H1 (cell line): ENCODE measurements around the gene PIK3R6. TPM values are rescaled to one million over a fixed set of nuclear protein-coding genes. Genes with fewer than 3 reads are reported as not detected.

Source experiments
- CTCF ChIA-PET: fragments of 300-600 bp; sonication (Branson Sonifier 250); formaldehyde crosslinking; loops from one replicate; lab custom pipeline; 2021; ENCODE audit not compliant: partially characterized antibody; lab: Charles Lee
- POLR2A ChIA-PET: fragments of 300-600 bp; sonication (Branson Sonifier 250); formaldehyde crosslinking; loops from one replicate; lab custom pipeline; 2021; ENCODE audit warnings: inconsistent platforms; ENCODE audit not compliant: partially characterized antibody; lab: Charles Lee
- DNase-seq, 2 experiments: peaks; one replicate each; pipeline versions ENCODE4 v3.0.0 to v3.0.0-alpha.2; 2010 to 2022; ENCODE audit warnings: low spot score in 2 of 2, low read depth in 1 of 2, mixed read lengths in 1 of 2
- FAIRE-seq: peaks from 2 replicates; lab custom pipeline; 2011; peaks lifted over from hg19 to GRCh38; lab: Jason Lieb, UNC
- H2AFZ ChIP-seq: 2 replicates; pipeline ENCODE4 v1.8.1; 2012; ENCODE audit warnings: low read length, inconsistent platforms
- H2AK5ac ChIP-seq: 2 replicates; pipeline ENCODE4 v1.6.1; 2013; ENCODE audit warnings: low read depth, low read length
- H2BK120ac ChIP-seq: replicated peaks from 2 replicates; pipeline ENCODE3; 2013; ENCODE audit warnings: low read depth, low read length, inconsistent platforms
- H2BK12ac ChIP-seq: 2 replicates; pipeline ENCODE4 v1.6.1; 2013; ENCODE audit warnings: low read depth, low read length
- H2BK15ac ChIP-seq: 2 replicates; pipeline ENCODE4 v1.6.1; 2013; ENCODE audit warnings: low read length
- H2BK20ac ChIP-seq: 2 replicates; pipeline ENCODE4 v1.6.1; 2013; ENCODE audit warnings: low read length
- H2BK5ac ChIP-seq: 2 replicates; pipeline ENCODE4 v1.6.1; 2013; ENCODE audit warnings: low read depth, low read length
- H3K14ac ChIP-seq: 2 replicates; pipeline ENCODE4 v1.6.1; 2013; ENCODE audit warnings: inconsistent platforms; ENCODE audit not compliant: insufficient read length
- H3K18ac ChIP-seq: 2 replicates; pipeline ENCODE4 v1.6.1; 2013; ENCODE audit warnings: low read length; ENCODE audit errors: extremely low read depth
- H3K23ac ChIP-seq: 2 replicates; pipeline ENCODE4 v1.6.1; 2013; ENCODE audit warnings: inconsistent platforms; ENCODE audit not compliant: insufficient read length
- H3K23me2 ChIP-seq: 2 replicates; pipeline ENCODE4 v1.6.1; 2013; ENCODE audit warnings: low read depth, low read length
- H3K27ac ChIP-seq: 2 replicates; pipeline ENCODE4 v1.6.1; 2011; ENCODE audit warnings: low read depth, low read length, inconsistent platforms
- H3K27me3 ChIP-seq, 4 experiments: replicated peaks in 1 of 4; 1 replicate in 1 of 4; 2 replicates in 3 of 4; pipeline versions ENCODE4 v1.6.1 to v1.8.1; 2011 to 2013; ENCODE audit warnings: low read length in 3 of 4, mild to moderate bottlenecking in 3 of 4, inconsistent platforms in 2 of 4, mixed read lengths in 2 of 4, moderate library complexity in 1 of 4; ENCODE audit not compliant: control insufficient read depth in 3 of 4, insufficient read depth in 3 of 4; ENCODE audit errors: extremely low read depth in 1 of 4
- H3K36me3 ChIP-seq, 4 experiments: 2 replicates each; pipeline versions ENCODE4 v1.6.1 to v1.8.1; 2011 to 2013; ENCODE audit warnings: mild to moderate bottlenecking in 4 of 4, low read length in 3 of 4, moderate library complexity in 2 of 4, control low read depth in 1 of 4, inconsistent platforms in 1 of 4; ENCODE audit not compliant: insufficient read depth in 4 of 4, control insufficient read depth in 2 of 4
- H3K4ac ChIP-seq: replicated peaks from 2 replicates; pipeline ENCODE3; 2013; ENCODE audit warnings: low read length, low read depth, mixed read lengths, inconsistent platforms; ENCODE audit not compliant: insufficient read length
- H3K4me1 ChIP-seq, 4 experiments: replicated peaks in 1 of 4; 1 replicate in 1 of 4; 2 replicates in 3 of 4; pipeline versions ENCODE4 v1.6.1 to v1.8.1; 2011 to 2013; ENCODE audit warnings: low read length in 3 of 4, inconsistent platforms in 2 of 4, mixed read lengths in 1 of 4; ENCODE audit not compliant: insufficient read depth in 4 of 4, control insufficient read depth in 3 of 4
- H3K4me2 ChIP-seq, 2 experiments: 2 replicates each; pipeline versions ENCODE4 v1.6.1 to v1.8.1; 2011 to 2013; ENCODE audit warnings: low read depth in 2 of 2, low read length in 2 of 2, control low read depth in 1 of 2, inconsistent platforms in 1 of 2, mild to moderate bottlenecking in 1 of 2; ENCODE audit not compliant: insufficient read depth in 1 of 2
- H3K4me3 ChIP-seq, 4 experiments: fragments of 200-600, 300-600 bp in 1 of 4; sonication (generic), shearing (Covaris generic), sonication (Bioruptor Twin) in 1 of 4; 2 replicates each; pipeline versions ENCODE4 v1.5.1 to v1.8.1; 2011 to 2016; ENCODE audit warnings: low read length in 4 of 4, low read depth in 3 of 4, control low read depth in 2 of 4, inconsistent platforms in 2 of 4, mild to moderate bottlenecking in 2 of 4, mixed read lengths in 1 of 4, moderate library complexity in 1 of 4; ENCODE audit not compliant: insufficient read depth in 2 of 4; ENCODE audit errors: extremely low read depth in 1 of 4
- H3K56ac ChIP-seq: replicated peaks from 2 replicates; pipeline ENCODE3; 2013; ENCODE audit warnings: low read depth, mild to moderate bottlenecking, mixed read lengths, low read length, inconsistent platforms; ENCODE audit not compliant: insufficient read length
- H3K79me1 ChIP-seq: 2 replicates; pipeline ENCODE4 v1.6.1; 2013; ENCODE audit warnings: low read depth, low read length, control low read depth
- H3K79me2 ChIP-seq, 2 experiments: 2 replicates each; pipeline versions ENCODE4 v1.6.1 to v1.8.1; 2012 to 2013; ENCODE audit warnings: low read length in 2 of 2, mild to moderate bottlenecking in 2 of 2, inconsistent platforms in 1 of 2; ENCODE audit not compliant: insufficient read depth in 2 of 2, control insufficient read depth in 1 of 2
- H3K9ac ChIP-seq, 4 experiments: replicated peaks in 1 of 4; 1 replicate in 1 of 4; 2 replicates in 3 of 4; pipeline versions ENCODE4 v1.6.1 to v1.8.1; 2011 to 2013; ENCODE audit warnings: low read depth in 3 of 4, low read length in 3 of 4, control low read depth in 2 of 4, mild to moderate bottlenecking in 2 of 4, moderate library complexity in 2 of 4, inconsistent platforms in 1 of 4; ENCODE audit errors: extremely low read depth in 1 of 4
- H3K9me3 ChIP-seq, 2 experiments: 2 replicates each; pipeline versions ENCODE4 v1.6.1 to v1.8.1; 2012 to 2013; ENCODE audit warnings: mild to moderate bottlenecking in 2 of 2, moderate library complexity in 2 of 2, control low read depth in 1 of 2, inconsistent platforms in 1 of 2, low read depth in 1 of 2, low read length in 1 of 2, mixed read lengths in 1 of 2; ENCODE audit not compliant: insufficient read depth in 2 of 2
- H4K20me1 ChIP-seq, 2 experiments: replicated peaks in 1 of 2; 2 replicates each; pipeline versions ENCODE3 to v1.8.1; 2011 to 2013; ENCODE audit warnings: inconsistent platforms in 2 of 2, low read length in 2 of 2, mild to moderate bottlenecking in 1 of 2; ENCODE audit not compliant: insufficient read depth in 2 of 2, control insufficient read depth in 1 of 2
- H4K5ac ChIP-seq: 2 replicates; pipeline ENCODE4 v1.6.1; 2013; ENCODE audit warnings: low read length, low read depth, mixed read lengths, inconsistent platforms; ENCODE audit not compliant: insufficient read length
- H4K8ac ChIP-seq: 2 replicates; pipeline ENCODE4 v1.8.0; 2013; ENCODE audit warnings: mild to moderate bottlenecking, moderate library complexity, low read length, inconsistent platforms; ENCODE audit not compliant: insufficient read depth; ENCODE audit errors: extremely low read depth
- H4K91ac ChIP-seq: replicated peaks from 2 replicates; pipeline ENCODE3; 2013; ENCODE audit warnings: low read length, mixed read lengths, inconsistent platforms; ENCODE audit not compliant: insufficient read length
- HDAC6 ChIP-seq: IDR thresholded peaks from one replicate; pipeline ENCODE4 v1.7.1; 2012; ENCODE audit warnings: low read depth, mild to moderate bottlenecking, inconsistent platforms, low read length, moderate library complexity
- JUN ChIP-seq: IDR thresholded peaks from 2 replicates; pipeline ENCODE4 v1.6.1; 2011; ENCODE audit warnings: low read depth, mild to moderate bottlenecking, improper control_type of control experiment, low read length
- POU5F1 ChIP-seq: IDR thresholded peaks from 2 replicates; pipeline ENCODE4 v1.6.1; 2011; ENCODE audit warnings: low read depth, mild to moderate bottlenecking, low read length, moderate library complexity
- SIN3A ChIP-seq, 2 experiments: IDR thresholded peaks in 1 of 2; conservative IDR thresholded peaks in 1 of 2; 2 replicates each; pipeline ENCODE4 v1.6.1; 2011 to 2012; ENCODE audit warnings: low read length in 2 of 2, improper control_type of control experiment in 1 of 2, low read depth in 1 of 2, mild to moderate bottlenecking in 1 of 2
- SP2 ChIP-seq: IDR thresholded peaks from 2 replicates; pipeline ENCODE4 v1.6.1; 2012; ENCODE audit warnings: mild to moderate bottlenecking, low read length, inconsistent platforms
- TEAD4 ChIP-seq: IDR thresholded peaks from 2 replicates; pipeline ENCODE4 v1.6.1; 2012; ENCODE audit warnings: low read depth, low read length, inconsistent platforms, mixed read lengths
- WGBS, 2 experiments: shearing (Covaris generic) in 1 of 2; methylation state at CpG; one replicate each; pipeline versions ENCODE4 v1.1.6 to v1.1.7; 2013 to 2015; ENCODE audit warnings: low lambda C conversion rate in 2 of 2, mixed read lengths in 2 of 2, inconsistent platforms in 1 of 2, low coverage in 1 of 2, missing lambda C conversion rate in 1 of 2; ENCODE audit not compliant: insufficient replicate concordance in 2 of 2, insufficient coverage in 1 of 2, insufficient read length in 1 of 2; ENCODE audit errors: extremely low coverage in 1 of 2, missing lambda C conversion rate in 1 of 2; 5-methylcytosine and 5-hydroxymethylcytosine counted together
- polyA plus RNA-seq, 7 experiments: library from polyadenylated mRNA; depleted of rRNA in 3 of 7; stranded (reverse) in 5 of 7; unstranded in 2 of 7; fragments of >200 nt in 5 of 7; fragments of 200-250 nt in 2 of 7; gene quantifications; 1 replicate in 5 of 7; 2 replicates in 1 of 7; 4 replicates in 1 of 7; pipeline versions ENCODE4 v1.2.1 to v1.2.3, GENCODE V29; 2011 to 2013; ENCODE audit warnings: missing spikeins in 2 of 7, mixed read lengths in 2 of 7
- total RNA-seq: library from RNA; stranded (reverse); fragmentation: NEBNext Ultra II Directional; extraction: Animal tissue kit (Norgen Biotek cat#: 25700); gene quantifications from 2 replicates; pipeline ENCODE4 v1.2.1, GENCODE V29; 2021
- TF ChIP-seq, protein P1 (sequence below): IDR thresholded peaks from 2 replicates; pipeline ENCODE4 v1.6.1; 2011; ENCODE audit warnings: low read depth, mild to moderate bottlenecking, low read length; ENCODE audit not compliant: insufficient read depth
- TF ChIP-seq, protein P2 (sequence below): IDR thresholded peaks from 2 replicates; pipeline ENCODE4 v1.6.1; 2012; ENCODE audit warnings: low read length, inconsistent platforms

The PIK3R6 gene
- total and polyA plus RNA-seq, 2 of the 8 experiments (the other 6 are each of a cell fraction or from before 2014, with no cell fraction given), result 0.24 to 1.2 TPM

DNA sequence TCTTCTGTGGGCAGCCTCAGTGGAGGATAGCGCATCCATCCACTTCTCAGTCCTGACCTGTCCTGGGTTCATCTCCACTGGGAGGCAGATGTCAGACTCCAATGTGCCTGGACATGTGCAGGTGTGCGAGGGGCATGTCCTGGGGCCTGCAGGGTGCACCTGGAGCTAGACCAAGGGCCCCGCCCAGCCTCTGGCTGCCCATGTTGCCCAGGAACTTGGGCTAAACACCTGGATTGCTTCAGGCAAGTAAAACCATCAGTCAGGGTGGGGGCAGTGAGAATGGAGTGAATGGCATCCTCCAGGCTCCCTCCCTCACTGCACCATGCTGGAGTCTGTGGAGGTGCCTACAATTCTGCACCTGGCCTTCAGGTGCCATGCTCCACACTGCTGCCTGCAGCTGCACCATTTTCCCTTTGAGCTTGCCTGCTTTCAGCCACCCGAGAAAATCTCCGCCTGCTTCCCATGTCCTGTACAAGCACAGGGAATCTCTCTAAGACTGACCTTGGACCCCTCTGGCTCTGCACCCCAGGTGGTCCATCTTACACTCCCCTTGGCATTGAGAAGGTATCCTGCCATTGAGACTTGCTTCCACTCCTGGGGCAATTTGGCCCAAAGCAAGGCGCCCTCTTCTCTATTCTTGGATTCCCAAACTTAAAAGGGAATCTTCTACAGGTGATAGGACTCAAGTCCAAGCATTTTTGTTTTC lies 66.2 kb downstream of the PIK3R6 start:
- H4K91ac ChIP-seq, result no peak overlapping the region
- H3K9me3 ChIP-seq, result no peaks in the 10 kb centered on the region
- H3K4me3 ChIP-seq, result no peak overlapping the region
- H3K79me1 ChIP-seq, result no peaks in the 10 kb centered on the region
- no peak overlapping the region for H3K56ac ChIP-seq
- H3K4me2 ChIP-seq, result no peak overlapping the region
- peak overlapping the region; percentile 97; the same call in 1 of the 2 replicates for H2BK15ac ChIP-seq
- no peak overlapping the region for H4K8ac ChIP-seq
- H3K9ac ChIP-seq, result no peak overlapping the region
- TF ChIP-seq SP2 (no peak), JUN (no peak), SIN3A (conservative IDR thresholded peaks at IDR 0.05 in 1 of 2, IDR thresholded peaks at IDR 0.05 in 1 of 2; ENCODE audit: low read depth in 1 of 2, low read length in 2 of 2) (no peak), HDAC6 (no peak), TEAD4 (no peak), POU5F1 (no peak)
- TF ChIP-seq, protein P1, sequence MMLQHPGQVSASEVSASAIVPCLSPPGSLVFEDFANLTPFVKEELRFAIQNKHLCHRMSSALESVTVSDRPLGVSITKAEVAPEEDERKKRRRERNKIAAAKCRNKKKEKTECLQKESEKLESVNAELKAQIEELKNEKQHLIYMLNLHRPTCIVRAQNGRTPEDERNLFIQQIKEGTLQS, result no peak
- TF ChIP-seq, protein P2, sequence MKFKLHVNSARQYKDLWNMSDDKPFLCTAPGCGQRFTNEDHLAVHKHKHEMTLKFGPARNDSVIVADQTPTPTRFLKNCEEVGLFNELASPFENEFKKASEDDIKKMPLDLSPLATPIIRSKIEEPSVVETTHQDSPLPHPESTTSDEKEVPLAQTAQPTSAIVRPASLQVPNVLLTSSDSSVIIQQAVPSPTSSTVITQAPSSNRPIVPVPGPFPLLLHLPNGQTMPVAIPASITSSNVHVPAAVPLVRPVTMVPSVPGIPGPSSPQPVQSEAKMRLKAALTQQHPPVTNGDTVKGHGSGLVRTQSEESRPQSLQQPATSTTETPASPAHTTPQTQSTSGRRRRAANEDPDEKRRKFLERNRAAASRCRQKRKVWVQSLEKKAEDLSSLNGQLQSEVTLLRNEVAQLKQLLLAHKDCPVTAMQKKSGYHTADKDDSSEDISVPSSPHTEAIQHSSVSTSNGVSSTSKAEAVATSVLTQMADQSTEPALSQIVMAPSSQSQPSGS, result no peak
- TF ChIP-seq, all 59 proteins: peak for 0
- Histone ChIP-seq H2AK5ac (no peak overlapping the region), H3K36me3 (no peaks in the 10 kb centered on the region), H3K4me1 (peaks cover 0 to 19% (median 9%) of the 10 kb centered on the region in 4 experiments; a peak in 6 of 7 replicates), H2BK5ac (no peak overlapping the region), H2BK12ac (no peak overlapping the region), H3K4ac (no peak overlapping the region), H2AFZ (no peak overlapping the region), H4K20me1 (no peaks in the 10 kb centered on the region), H3K18ac (no peak overlapping the region), H2BK120ac (no peak overlapping the region), H3K79me2 (no peaks in the 10 kb centered on the region), H3K23ac (no peak overlapping the region), H4K5ac (no peak overlapping the region), H3K27me3 (peaks cover 0 to 6% (median 1%) of the 10 kb centered on the region in 4 experiments; a peak in 3 of 7 replicates), H3K27ac (no peak overlapping the region), H2BK20ac (no peak overlapping the region), H3K23me2 (peaks cover 6% of the 10 kb centered on the region; the same call in 1 of the 2 replicates), H3K14ac (no peak overlapping the region)
- FAIRE-seq (no peak), DNase-seq (peak in 1 of 2 experiments; percentile 40)
- ChIA-PET POLR2A (interaction anchor here (1.2 kb wide), 1 partner anchor 93 kb away, joined by 3 read pairs; no protein-coding TSS in a partner anchor), CTCF (interaction anchor here (0.6 to 8.2 kb wide), 6 partner anchors 26 to 318 kb away, joined by 3 to 107 read pairs (median 3); no protein-coding TSS in a partner anchor)
- WGBS, 2 experiments, result 92% methylated on average over 6 of the region's 6 CpGs; no CpG with 5 or more reads in 1 of the 2 experiments
